ENCODE data around the gene C18orf32. TPM values are rescaled to one million over a fixed set of nuclear protein-coding genes. Genes with fewer than 3 reads are reported as not detected.

The C18orf32 gene
- total RNA-seq, 1 experiment from 2014 or later = 14.0 TPM

DNA sequence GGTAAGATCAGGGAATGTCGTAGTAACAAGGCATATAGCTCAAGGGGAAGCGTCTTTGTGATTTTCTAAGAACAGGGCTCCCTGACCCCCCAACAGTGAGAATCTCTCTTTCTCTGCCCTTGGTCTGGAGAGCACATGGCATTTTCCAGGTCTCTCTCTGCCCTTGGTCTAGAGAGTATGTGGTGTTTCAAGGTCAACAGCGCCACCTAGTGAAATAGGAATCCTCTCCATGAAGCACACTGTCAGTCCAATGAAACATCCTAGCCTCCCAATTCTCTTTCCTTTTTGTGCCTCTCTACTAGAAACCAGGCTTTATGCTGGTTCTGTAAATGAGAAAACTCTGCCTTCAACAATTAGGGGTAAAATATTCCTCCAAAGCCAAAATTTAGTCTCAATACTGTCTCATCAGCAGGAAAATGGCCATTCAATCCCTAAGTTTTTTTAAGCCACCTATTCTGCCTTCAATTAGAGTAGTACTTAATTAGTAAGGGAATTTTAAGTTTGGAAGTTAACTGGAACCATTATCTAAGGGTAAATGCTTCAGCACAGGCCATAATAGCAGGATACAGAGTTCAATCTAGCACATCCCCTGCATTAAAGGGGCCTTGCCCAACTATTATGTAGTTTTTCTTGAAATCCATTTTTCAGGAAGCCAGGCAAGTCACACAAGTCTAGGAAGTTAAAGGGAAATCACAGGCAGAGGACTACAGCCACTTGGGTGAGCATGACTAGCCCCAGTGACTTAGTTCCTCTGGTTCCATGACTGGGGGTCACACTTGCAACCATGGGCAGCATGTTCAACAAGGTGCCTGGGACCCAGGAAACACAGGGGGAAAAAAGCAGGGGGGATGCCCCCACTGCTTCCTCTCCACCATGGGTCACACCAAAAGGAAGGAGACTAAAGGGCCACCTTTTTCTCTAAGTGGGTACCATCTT, 39.0 kb downstream of the C18orf32 start:
- no peaks in the 10 kb centered on the region for H3K27me3 Mint-ChIP-seq (ENCODE audit: insufficient read depth, unreplicated experiment)
- H3K4me3 ChIP-seq (ENCODE audit: low read depth, low read length) = no peak overlapping the region
- H3K4me3 Mint-ChIP-seq (ENCODE audit: unreplicated experiment) = no peak overlapping the region
- no peaks in the 10 kb centered on the region for H3K27me3 ChIP-seq (replicated peaks; ENCODE audit: control insufficient read depth, insufficient read depth, low read length)
- CTCF ChIA-PET = no interaction called here
- POLR2A ChIA-PET = no interaction called here
- H3K27ac Mint-ChIP-seq (ENCODE audit: unreplicated experiment) = no peak overlapping the region
- intact Hi-C loops (cut with micrococcal nuclease; ENCODE audit: unreplicated experiment) = no loop called here
- H3K9me3 ChIP-seq = no peaks in the 10 kb centered on the region
- no peaks in the 10 kb centered on the region for H3K36me3 Mint-ChIP-seq (ENCODE audit: insufficient read depth, unreplicated experiment)
- no peaks in the 10 kb centered on the region for H3K4me1 ChIP-seq
- no peaks in the 10 kb centered on the region for H3K4me1 Mint-ChIP-seq (ENCODE audit: low read depth, unreplicated experiment)
- no TSS peak for BruUV-seq (replicated peaks)
- no peaks in the 10 kb centered on the region for H3K9me3 Mint-ChIP-seq (ENCODE audit: unreplicated experiment)
- TF ChIP-seq CTCF (IDR thresholded peaks at IDR 0.05; ENCODE audit: insufficient read depth in 1 of 2, low read depth in 1 of 2, low read length in 1 of 2, severe bottlenecking in 1 of 2, unreplicated experiment in 1 of 2) = no peak
- DNase-seq = peak in 1 of 2 experiments; percentile 20
- H3K36me3 ChIP-seq (ENCODE audit: control insufficient read depth, insufficient read depth, low read length) = no peaks in the 10 kb centered on the region

DNA sequence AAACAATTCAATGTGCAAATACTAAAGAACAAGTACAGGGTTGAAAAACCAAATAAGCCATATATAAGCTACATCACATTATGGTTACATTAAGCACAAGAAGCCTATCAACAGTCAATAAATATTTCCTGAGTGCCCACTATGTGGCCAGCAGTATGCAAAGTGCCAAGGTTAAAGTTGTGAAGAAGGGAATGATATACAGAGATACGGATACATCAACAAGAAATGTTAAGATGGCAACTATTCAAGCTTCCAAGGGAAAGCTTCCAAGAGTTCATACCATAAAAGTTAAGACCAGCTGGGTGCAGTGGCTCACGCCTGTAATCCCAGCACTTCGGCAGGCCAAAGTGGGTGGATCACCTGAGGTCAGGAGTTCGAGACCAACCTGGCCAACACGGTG, 40.6 kb downstream of the C18orf32 start:
- intact Hi-C loops (cut with micrococcal nuclease; ENCODE audit: unreplicated experiment) = no loop called here
- BruUV-seq (replicated peaks) = no TSS peak
- no peaks in the 10 kb centered on the region for H3K27me3 Mint-ChIP-seq (ENCODE audit: insufficient read depth, unreplicated experiment)
- ChIA-PET CTCF (no interaction called here), POLR2A (no interaction called here)
- no peak overlapping the region for H3K4me3 Mint-ChIP-seq (ENCODE audit: unreplicated experiment)
- TF ChIP-seq CTCF (IDR thresholded peaks at IDR 0.05; ENCODE audit: insufficient read depth in 1 of 2, low read depth in 1 of 2, low read length in 1 of 2, severe bottlenecking in 1 of 2, unreplicated experiment in 1 of 2) = no peak
- no peaks in the 10 kb centered on the region for H3K36me3 ChIP-seq (ENCODE audit: control insufficient read depth, insufficient read depth, low read length)
- H3K4me1 ChIP-seq = no peaks in the 10 kb centered on the region
- no peaks in the 10 kb centered on the region for H3K9me3 ChIP-seq
- no peak for DNase-seq
- H3K36me3 Mint-ChIP-seq (ENCODE audit: insufficient read depth, unreplicated experiment) = no peaks in the 10 kb centered on the region
- no peaks in the 10 kb centered on the region for H3K9me3 Mint-ChIP-seq (ENCODE audit: unreplicated experiment)
- H3K4me1 Mint-ChIP-seq (ENCODE audit: low read depth, unreplicated experiment) = no peaks in the 10 kb centered on the region
- H3K27me3 ChIP-seq (replicated peaks; ENCODE audit: control insufficient read depth, insufficient read depth, low read length) = no peaks in the 10 kb centered on the region
- no peak overlapping the region for H3K4me3 ChIP-seq (ENCODE audit: low read depth, low read length)
- no peak overlapping the region for H3K27ac Mint-ChIP-seq (ENCODE audit: unreplicated experiment)

DNA sequence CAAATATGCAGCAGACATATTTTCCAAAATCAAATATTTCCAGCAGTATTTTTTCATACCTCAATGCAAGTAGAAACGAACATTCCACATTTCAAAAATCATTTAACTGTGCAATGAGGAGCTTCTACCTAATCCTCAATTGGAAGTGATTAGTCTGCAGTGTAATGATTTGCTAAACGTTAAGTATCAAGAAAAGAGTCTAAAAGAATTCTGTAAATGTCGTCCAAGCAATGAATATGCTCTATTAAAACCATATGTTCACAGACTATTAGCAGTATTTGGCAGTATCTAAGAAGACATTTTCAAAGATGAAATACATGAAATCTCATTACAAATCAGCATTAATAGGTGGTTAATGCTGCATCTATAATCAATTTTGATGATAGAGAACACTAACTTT, 42.5 kb downstream of the C18orf32 start:
- Histone ChIP-seq H3K9me3 (no peaks in the 10 kb centered on the region), H3K4me3 (ENCODE audit: low read depth, low read length) (no peak overlapping the region), H3K36me3 (ENCODE audit: control insufficient read depth, insufficient read depth, low read length) (no peaks in the 10 kb centered on the region), H3K27me3 (replicated peaks; ENCODE audit: control insufficient read depth, insufficient read depth, low read length) (no peaks in the 10 kb centered on the region), H3K4me1 (no peaks in the 10 kb centered on the region)
- CTCF ChIA-PET = no interaction called here
- POLR2A ChIA-PET = interaction anchor here (0.5 kb wide), 1 partner anchor 12 kb away, joined by 3 read pairs; no protein-coding TSS in a partner anchor
- Mint-ChIP-seq H3K27me3 (ENCODE audit: insufficient read depth, unreplicated experiment) (no peaks in the 10 kb centered on the region), H3K9me3 (ENCODE audit: unreplicated experiment) (no peaks in the 10 kb centered on the region), H3K27ac (ENCODE audit: unreplicated experiment) (no peak overlapping the region), H3K36me3 (ENCODE audit: insufficient read depth, unreplicated experiment) (no peaks in the 10 kb centered on the region), H3K4me3 (ENCODE audit: unreplicated experiment) (no peak overlapping the region), H3K4me1 (ENCODE audit: low read depth, unreplicated experiment) (no peaks in the 10 kb centered on the region)
- no peak for DNase-seq
- intact Hi-C loops (cut with micrococcal nuclease; ENCODE audit: unreplicated experiment) = no loop called here
- TF ChIP-seq CTCF (IDR thresholded peaks at IDR 0.05; ENCODE audit: insufficient read depth in 1 of 2, low read depth in 1 of 2, low read length in 1 of 2, severe bottlenecking in 1 of 2, unreplicated experiment in 1 of 2) = no peak
- no TSS peak for BruUV-seq (replicated peaks)

Data from Caco-2 (cell line).